ENCODE measurements around the gene SLC25A28.
"Not testable (repeated sequence)": the region's sequence is repeated elsewhere in the genome, so short reads cannot be mapped to it uniquely, and the experiment has no call there.

SLC25A28 gene

DNA sequence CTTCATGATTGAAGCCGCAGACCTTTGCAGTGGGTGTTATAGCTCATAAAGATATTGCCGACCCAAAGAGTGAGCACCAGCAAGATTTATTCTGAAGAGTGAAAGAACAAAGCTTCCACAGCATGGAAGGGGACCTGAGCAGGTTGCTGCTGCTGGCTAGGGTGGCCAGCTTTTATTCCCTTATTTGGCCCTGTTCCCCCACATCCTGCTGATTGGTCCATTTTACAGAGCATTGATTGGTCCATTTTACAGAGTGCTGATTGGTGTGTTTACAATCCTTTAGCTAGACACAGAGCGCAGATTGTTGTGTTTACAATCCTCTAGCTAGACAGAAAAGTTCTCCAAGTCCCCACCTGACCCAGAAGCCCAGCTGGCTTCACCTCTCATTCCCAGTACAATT is 4.9 kb upstream of the SLC25A28 start:
- not testable (repeated sequence) for DNase-seq

GRCh38 chr10:99623919-99624318 is 3.7 kb upstream of the SLC25A28 start:
- no peak for DNase-seq

DNA sequence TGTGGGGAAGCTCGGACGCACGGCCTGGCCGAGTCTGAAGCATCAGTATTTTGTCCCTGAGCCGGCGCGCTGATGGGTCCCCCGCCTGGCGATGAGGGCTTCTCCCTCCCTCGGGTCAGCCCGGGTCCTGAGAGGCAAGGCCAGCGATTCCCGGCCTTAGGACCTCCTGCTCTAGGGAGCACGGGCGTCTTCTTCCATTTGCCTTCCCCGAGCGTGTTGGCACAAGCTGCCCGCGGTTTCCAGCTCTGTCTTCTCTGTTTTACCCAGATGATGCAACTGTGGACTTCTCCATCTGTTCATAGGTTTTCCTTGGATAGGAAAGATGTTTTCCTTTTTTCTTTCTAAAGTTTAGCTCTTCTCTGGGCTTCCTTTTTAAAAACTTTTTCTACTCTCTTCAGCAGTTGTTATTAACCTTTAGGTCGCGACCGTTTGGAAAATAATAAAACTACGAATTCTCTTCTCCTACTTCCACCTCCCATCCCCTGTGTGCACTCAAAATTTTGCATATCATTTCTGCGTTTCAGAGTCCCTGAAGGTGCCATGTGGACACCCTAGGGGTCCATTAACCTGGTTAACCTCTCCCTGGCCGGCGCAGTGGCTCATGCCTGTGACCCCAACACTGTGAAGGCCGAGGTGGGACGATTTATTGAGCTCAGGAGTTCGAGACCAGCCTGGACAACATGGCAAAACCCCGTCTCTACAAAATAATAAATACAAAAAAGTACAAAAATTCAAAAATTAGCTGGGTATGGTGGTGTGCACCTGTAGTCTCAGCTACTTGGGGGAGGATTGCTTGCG is 1.4 kb upstream of the SLC25A28 start:
- DNase-seq, result peak; percentile 43

- peak; percentile 55 for DNase-seq
These were observed 643 bp upstream of the SLC25A28 start for GRCh38 chr10:99620711-99621453.

DNA sequence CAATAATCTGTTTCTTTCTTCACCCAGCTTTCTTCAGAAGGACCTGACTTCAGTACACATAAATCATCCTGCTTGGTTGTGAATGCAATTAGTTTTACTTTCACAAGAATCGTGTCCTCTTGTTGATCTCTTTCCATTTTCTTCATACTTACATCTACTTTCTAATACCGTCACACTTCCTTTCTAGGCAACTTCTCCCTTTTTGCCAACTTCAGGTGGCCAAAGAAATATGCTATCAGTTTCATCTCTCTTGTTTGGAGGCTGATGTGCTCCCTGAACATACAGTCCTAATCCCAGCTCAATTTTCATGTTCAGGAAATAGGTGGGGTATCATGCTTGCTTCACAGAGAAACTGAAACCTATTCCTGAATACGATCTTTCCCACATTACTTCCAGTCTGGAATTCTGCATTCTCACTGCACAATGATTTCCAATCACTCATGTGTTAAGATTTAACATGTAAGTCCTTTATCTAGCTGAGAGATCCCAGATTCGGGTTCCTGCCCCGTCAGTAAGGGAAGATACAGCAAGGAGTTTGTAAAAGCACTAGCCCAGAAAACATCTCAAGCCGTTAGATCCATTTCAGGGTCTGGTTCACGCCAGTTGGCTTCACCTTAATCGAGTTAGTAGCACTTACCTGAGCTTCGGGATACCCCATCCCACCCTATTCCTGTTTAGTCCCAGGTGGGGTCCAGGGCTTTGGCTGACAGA is 994 bp downstream of the SLC25A28 start:
- no peak for DNase-seq

DNA sequence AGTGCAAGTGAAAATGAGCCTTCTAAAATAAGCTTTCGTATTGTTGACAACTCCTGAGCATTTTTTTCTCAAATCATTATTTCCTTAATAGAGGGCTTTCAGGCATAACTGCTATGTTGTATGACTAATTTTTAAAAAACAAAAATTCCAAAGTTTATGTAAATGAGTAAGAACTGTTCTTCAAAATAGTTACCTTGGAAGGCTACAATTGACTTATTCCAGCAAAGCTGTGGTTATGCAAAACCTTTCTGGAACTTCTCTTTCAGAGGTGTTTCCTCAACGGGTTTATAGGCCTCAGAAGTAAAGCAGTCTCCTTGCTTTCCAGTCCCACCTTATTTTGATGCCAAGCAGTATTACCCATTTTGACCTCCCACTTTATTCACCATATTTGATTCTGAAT is 2.5 kb downstream of the SLC25A28 start:
- no peak for DNase-seq

DNA sequence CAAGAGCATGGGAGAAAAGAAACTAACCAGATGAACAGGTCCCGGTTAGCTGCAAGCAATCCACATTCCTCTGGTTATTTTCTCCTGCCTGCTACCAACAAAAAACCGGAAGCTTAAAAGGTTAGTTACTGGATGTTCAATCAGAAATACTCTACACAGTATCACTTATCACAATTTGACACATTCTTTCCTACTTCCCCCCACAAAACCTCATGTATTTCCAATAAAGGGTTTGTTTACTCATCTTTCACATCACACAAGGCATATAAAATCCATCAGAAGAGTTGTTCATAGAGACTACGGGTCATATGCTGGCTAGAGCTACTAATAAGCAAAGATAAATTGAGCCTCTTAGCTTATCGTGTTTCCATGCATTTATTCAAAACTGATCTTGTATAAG is 4.8 kb downstream of the SLC25A28 start:
- no peak for DNase-seq

DNA sequence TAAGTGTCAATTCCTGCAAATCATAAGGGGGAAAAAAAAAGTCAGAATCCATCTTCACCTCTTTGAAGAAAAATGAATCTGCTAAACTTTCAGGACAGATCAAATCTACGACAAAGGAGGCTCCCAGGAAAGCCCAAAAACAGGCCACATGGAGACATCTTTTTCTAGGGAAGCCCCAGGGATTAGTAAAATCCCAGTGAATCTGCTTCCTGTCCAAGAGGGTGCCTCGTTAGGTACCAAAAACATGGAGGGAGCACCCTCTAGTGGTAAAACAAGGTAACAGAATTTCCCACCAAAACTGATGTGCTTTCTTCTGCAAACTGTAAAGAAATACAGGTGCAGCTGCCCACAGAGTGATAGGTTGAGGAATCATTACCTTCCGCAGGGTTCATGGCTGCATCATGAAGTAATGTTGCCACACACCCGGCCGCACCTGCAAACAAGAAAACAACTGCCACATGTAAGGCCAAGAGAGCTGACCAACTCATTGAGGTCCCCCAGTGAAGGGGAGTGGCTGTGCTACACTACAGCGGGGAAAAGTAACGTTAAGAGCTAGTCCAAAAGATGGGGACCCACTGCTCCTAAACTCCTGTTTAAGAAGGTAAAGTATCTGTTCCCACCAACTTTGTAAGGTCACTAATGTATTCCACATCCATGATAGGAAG is 7.9 kb downstream of the SLC25A28 start:
- peak; percentile 20 for DNase-seq

DNA sequence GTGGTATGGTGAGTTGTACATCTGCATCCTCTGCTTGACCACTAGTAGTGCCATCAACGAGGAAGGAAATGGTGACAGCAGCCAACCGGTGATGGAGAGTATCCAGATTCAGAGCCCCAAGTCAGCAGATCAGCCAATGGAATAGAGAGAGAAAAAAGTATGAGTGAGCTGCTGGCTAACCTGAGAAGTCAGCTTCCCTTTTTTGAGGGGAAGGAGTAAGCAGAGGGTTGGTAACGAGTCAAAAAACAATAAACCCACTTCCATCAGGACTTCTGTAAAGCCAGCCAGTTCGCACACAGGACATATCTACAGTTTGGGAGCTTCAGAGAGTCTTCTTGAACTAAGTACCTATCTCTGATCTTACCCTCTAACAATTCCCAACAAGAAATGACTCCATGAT is 8.9 kb downstream of the SLC25A28 start:
- DNase-seq, result no peak

- DNase-seq, result no peak
These were observed 10.0 kb downstream of the SLC25A28 start for GRCh38 chr10:99610221-99610620.

GRCh38 chr10:99609186-99609585 is 11.1 kb downstream of the SLC25A28 start:
- no peak for DNase-seq

DNA sequence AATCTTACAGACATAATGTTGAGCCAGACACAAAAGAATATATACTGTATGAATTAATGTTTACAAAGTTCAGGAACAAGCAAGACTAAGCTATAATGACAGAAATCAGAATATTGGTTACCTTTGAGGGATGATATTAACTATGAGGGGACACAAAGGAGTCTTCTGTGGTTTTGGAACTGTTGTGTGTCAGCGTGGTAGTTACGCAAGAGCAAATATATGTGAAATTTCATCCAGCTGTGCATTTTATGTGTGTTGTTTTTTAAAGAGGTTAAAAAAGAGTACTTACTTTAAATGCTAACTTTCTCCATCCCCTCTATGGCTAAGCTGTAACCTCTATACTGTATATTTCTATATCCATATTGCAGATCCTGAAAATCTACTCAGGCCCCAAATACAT is 14.9 kb downstream of the SLC25A28 start:
- DNase-seq, result no peak

DNA sequence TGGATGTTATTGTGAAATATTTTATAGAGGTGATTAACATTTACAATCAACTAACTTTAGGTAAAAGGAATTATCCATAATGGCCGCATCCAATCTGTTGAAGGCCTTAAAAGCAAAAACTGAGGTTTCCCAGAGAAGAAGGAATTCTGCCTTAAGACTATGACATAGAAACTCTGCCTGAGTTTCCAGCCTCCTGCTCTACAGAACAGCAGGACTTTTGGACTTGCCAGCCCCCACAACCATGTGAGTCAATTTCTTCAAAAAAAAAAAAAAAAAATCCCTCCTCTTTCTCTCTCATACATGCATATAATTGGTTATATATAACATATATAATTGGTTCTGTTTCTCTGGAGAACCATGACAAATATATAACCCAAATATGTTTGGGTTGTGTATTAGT is 15.4 kb downstream of the SLC25A28 start:
- DNase-seq, result no peak

DNA sequence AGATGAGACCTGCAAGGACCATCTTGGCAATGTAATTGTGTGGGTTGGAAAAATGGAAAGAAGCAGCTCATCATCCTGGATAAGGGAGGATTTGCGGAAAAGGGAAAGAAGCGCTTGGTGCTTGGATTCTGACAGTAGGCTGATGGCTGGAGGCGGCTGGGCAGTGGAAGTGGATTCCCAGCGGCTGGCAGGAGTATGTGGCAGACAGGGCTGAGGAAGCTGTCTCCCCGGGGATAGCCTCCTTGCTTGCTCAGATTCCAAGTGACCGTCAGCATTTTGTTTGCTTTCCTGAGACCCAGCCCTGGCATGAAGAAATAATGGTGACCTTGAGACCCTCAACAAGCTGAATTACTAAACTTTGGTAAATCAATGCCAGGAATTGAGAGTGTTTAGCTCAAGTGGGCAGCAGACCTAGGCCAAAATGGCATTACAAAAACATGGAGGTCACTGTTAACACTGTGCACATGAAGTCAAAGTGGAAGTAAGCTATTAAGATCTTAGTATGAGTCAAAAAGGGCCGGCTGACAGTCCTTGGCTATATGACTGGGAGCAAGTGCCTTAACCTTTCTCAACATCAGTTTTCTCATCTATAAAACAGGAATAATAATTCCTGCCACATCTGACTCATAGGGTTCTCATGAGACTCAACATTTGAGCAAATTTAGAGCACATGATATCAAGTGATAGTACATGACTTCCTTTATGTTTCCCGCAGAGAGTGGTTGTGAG is 21.3 kb downstream of the SLC25A28 start:
- DNase-seq, result no peak

- DNase-seq, result no peak
These were observed 22.2 kb downstream of the SLC25A28 start for GRCh38 chr10:99598011-99598410.

GRCh38 chr10:99596708-99597107 is 23.5 kb downstream of the SLC25A28 start:
- not testable (repeated sequence) for DNase-seq

- DNase-seq, result no peak
These were observed 24.3 kb downstream of the SLC25A28 start for GRCh38 chr10:99595770-99596465.

GRCh38 chr10:99595236-99595635 is 25.0 kb downstream of the SLC25A28 start:
- no peak for DNase-seq

- DNase-seq, result no peak
These were observed 26.9 kb downstream of the SLC25A28 start for GRCh38 chr10:99593312-99593711.

DNA sequence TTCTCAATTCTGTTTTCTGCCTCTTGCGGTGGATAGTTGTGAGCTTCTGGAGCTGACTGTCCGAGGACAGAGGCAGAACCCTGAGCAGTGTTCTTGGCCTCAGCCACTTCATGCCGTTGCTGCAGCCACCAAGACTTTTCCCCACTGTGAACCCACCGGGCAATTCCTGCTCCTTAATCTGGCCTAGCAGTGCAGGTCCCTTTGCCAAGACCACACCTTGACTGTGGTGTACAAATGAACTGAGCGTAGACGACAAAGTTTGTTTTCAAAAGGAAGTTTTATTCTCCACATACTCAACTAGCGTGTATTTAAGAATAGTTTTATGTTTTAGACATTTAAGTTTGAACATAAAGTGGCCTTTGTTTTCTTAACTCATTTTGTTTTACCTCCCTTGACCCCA is 29.4 kb downstream of the SLC25A28 start:
- DNase-seq, result no peak

- DNase-seq, result no peak
These were observed 36.6 kb downstream of the SLC25A28 start for GRCh38 chr10:99583687-99584086.

DNA sequence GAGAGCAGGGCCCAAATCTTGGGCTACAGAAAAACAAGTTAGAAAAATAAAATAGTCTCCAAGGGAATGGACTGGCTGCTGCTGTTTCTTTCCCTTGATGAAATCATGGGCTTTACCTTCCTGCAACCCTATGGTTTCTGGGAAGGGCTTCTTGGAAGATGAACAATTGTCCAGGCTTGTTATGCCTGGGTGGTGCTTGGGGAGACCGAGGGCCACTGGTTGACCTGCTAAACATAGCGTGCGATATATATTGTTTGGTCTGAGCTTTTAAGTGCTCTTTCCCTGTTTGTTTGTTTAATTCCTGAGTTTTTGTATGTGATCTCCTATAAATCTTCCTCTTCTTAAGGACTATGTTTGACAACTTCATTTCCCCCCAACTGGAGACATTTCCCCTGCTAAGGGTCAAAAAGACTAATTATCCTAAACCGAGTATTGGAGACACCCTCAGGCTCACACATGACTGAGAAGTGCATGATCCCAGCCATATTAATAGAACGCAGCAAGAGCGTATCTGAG is 37.9 kb downstream of the SLC25A28 start:
- DNase-seq, result no peak
